Transverse colon (tissue), 4 donors: ENCODE results near the gene DOK7. TPM values are rescaled to one million over a fixed set of nuclear protein-coding genes. Genes with fewer than 3 reads are reported as not detected.

Experiments used
- DNase-seq: peaks from one replicate; pipeline ENCODE4 v3.0.0-alpha.2; 2019
- H3K27ac ChIP-seq, 4 donors: fragments of 200-600 bp; sonication (generic); 2 replicates each; pipeline ENCODE4 v1.5.1; 2016 to 2018; ENCODE audit warnings: inconsistent platforms in 4 of 4
- H3K27me3 ChIP-seq: fragments of 200-600 bp; sonication (generic); 2 replicates; pipeline ENCODE4 v1.5.1; 2017; ENCODE audit warnings: inconsistent platforms
- H3K36me3 ChIP-seq, 4 donors: fragments of 200-600 bp; sonication (generic); 2 replicates each; pipeline ENCODE4 v1.5.1; 2017 to 2019; ENCODE audit warnings: inconsistent platforms in 4 of 4
- H3K4me1 ChIP-seq, 4 donors: fragments of 200-600 bp; sonication (generic); 2 replicates each; pipeline ENCODE4 v1.5.1; 2017 to 2020; ENCODE audit warnings: inconsistent platforms in 4 of 4
- H3K4me3 ChIP-seq, 4 donors: fragments of 200-600 bp; sonication (generic); 1 replicate in 1 of 4; 2 replicates in 3 of 4; pipeline versions ENCODE4 v1.5.1 to v1.6.1; 2017 to 2019; ENCODE audit warnings: inconsistent platforms in 4 of 4
- H3K9me3 ChIP-seq, 2 donors: fragments of 200-600 bp; sonication (generic); 2 replicates each; pipeline ENCODE4 v1.5.1; 2017 to 2019; ENCODE audit warnings: inconsistent platforms in 2 of 2
- CTCF ChIP-seq, 5 experiments: fragments of 200-600 bp in 3 of 5; fragments of 450-650 bp in 2 of 5; sonication (generic) in 3 of 5; IDR thresholded peaks; 1 replicate in 2 of 5; 2 replicates in 3 of 5; pipeline ENCODE4 v1.5.1; 2016 to 2017; ENCODE audit warnings: antibody characterized with exemption in 5 of 5, inconsistent platforms in 3 of 5, mild to moderate bottlenecking in 2 of 5, moderate library complexity in 1 of 5
- EP300 ChIP-seq: sonication (generic); formaldehyde crosslinking; IDR thresholded peaks from one replicate; pipeline ENCODE4 v1.6.1; 2017; ENCODE audit warnings: antibody characterized with exemption, low read depth
- POLR2A ChIP-seq: fragments of 450-650 bp; IDR thresholded peaks from one replicate; pipeline ENCODE4 v1.6.1; 2016; ENCODE audit warnings: antibody characterized with exemption, mild to moderate bottlenecking, moderate library complexity
- POLR2AphosphoS5 ChIP-seq, 3 donors: sonication (generic); formaldehyde crosslinking; IDR thresholded peaks; one replicate each; pipeline ENCODE4 v1.6.1; 2016; ENCODE audit warnings: antibody characterized with exemption in 3 of 3
- whole genome bisulfite sequencing, 2 donors: methylation state at CpG; one replicate each; pipeline ENCODE4 v1.1.5; 2018; ENCODE audit warnings: low coverage in 1 of 2; 5-methylcytosine and 5-hydroxymethylcytosine counted together
- in situ Hi-C, 4 donors: fragments of 200-750 bp; cut with MboI; loops; one replicate each; pipeline versions ENCODE4 v1.15.0 to v1.15.1; 2017; ENCODE audit warnings: low sequenced_read_pairs in 3 of 4, low pct_ligation_motif_present in 1 of 4, low pct_unique_long_range_greater_than_20kb in 1 of 4
- intact Hi-C: fragments of 100-400 bp; cut with DNase I; formaldehyde crosslinking; loops from one replicate; pipeline ENCODE4 v1.15.1; 2023; ENCODE audit warnings: low total_unique reads
- total RNA-seq, 4 donors: library from RNA; depleted of rRNA; stranded (reverse); fragments of >200 nt; gene quantifications; one replicate each; pipeline ENCODE4 v1.1.0, GENCODE V29; 2016

The DOK7 gene
- total RNA-seq, 4 donors from 2014 or later = 0.27 to 0.95 TPM; not detected in 2

GRCh38 chr4:3520796-3521600 is 57.9 kb downstream of the DOK7 start:
- H3K27me3 ChIP-seq = no peaks in the 10 kb centered on the region
- peak; percentile 8 for DNase-seq
- intact Hi-C loops (no loop called here), in situ Hi-C loops (no loop called here)
- no peak overlapping the region for H3K4me3 ChIP-seq
- H3K9me3 ChIP-seq = no peaks in the 10 kb centered on the region
- TF ChIP-seq POLR2AphosphoS5 (IDR thresholded peaks at IDR 0.05) = no peak
- no peak for TF ChIP-seq POLR2A
- no peak for TF ChIP-seq EP300
- TF ChIP-seq CTCF (IDR thresholded peaks at IDR 0.05) = no peak
- H3K27ac ChIP-seq = no peak overlapping the region
- H3K36me3 ChIP-seq = peaks cover 0 to 52% (median 32%) of the 10 kb centered on the region in 4 donors
- H3K4me1 ChIP-seq = no peaks in the 10 kb centered on the region
- 91 to 100% methylated on average over 2 to 29 of the region's 31 CpGs for WGBS, 2 donors

GRCh38 chr4:3521621-3522325 is 58.7 kb downstream of the DOK7 start:
- H3K27ac ChIP-seq = no peak overlapping the region
- no peak for TF ChIP-seq POLR2AphosphoS5 (IDR thresholded peaks at IDR 0.05)
- no peak for TF ChIP-seq EP300
- TF ChIP-seq POLR2A = no peak
- TF ChIP-seq CTCF (IDR thresholded peaks at IDR 0.05) = no peak
- peak; percentile 2 for DNase-seq
- 96% methylated on average over 16 of the region's 16 CpGs; no CpG with 5 or more reads in 1 of the 2 donors for WGBS, 2 donors
- H3K36me3 ChIP-seq = peaks cover 0 to 48% (median 28%) of the 10 kb centered on the region in 4 donors
- intact Hi-C loops = no loop called here
- no peaks in the 10 kb centered on the region for H3K9me3 ChIP-seq
- H3K4me1 ChIP-seq = no peaks in the 10 kb centered on the region
- in situ Hi-C loops = no loop called here
- no peaks in the 10 kb centered on the region for H3K27me3 ChIP-seq
- no peak overlapping the region for H3K4me3 ChIP-seq

- no peak for DNase-seq
- Histone ChIP-seq H3K9me3 (no peaks in the 10 kb centered on the region), H3K27me3 (no peaks in the 10 kb centered on the region), H3K4me1 (no peaks in the 10 kb centered on the region), H3K4me3 (no peak overlapping the region), H3K27ac (no peak overlapping the region), H3K36me3 (peaks cover 0 to 44% (median 23%) of the 10 kb centered on the region in 4 donors)
- in situ Hi-C loops = no loop called here
- 83% methylated on average over 14 of the region's 15 CpGs; no CpG with 5 or more reads in 1 of the 2 donors for WGBS, 2 donors
- intact Hi-C loops = no loop called here
- no peak for TF ChIP-seq CTCF (IDR thresholded peaks at IDR 0.05)
- no peak for TF ChIP-seq POLR2A
- no peak for TF ChIP-seq POLR2AphosphoS5 (IDR thresholded peaks at IDR 0.05)
- no peak for TF ChIP-seq EP300
Observed at GRCh38 chr4:3522326-3522640, 59.2 kb downstream of the DOK7 start.

- Histone ChIP-seq H3K4me3 (no peak overlapping the region), H3K27ac (no peak overlapping the region), H3K27me3 (no peaks in the 10 kb centered on the region), H3K4me1 (no peaks in the 10 kb centered on the region), H3K9me3 (no peaks in the 10 kb centered on the region), H3K36me3 (peaks cover 0 to 40% (median 21%) of the 10 kb centered on the region in 4 donors)
- 94% methylated on average over 19 of the region's 19 CpGs; no CpG with 5 or more reads in 1 of the 2 donors for WGBS, 2 donors
- intact Hi-C loops (no loop called here), in situ Hi-C loops (no loop called here)
- DNase-seq = no peak
- TF ChIP-seq POLR2A (no peak), EP300 (no peak), CTCF (IDR thresholded peaks at IDR 0.05) (no peak), POLR2AphosphoS5 (IDR thresholded peaks at IDR 0.05) (no peak)
Observed at GRCh38 chr4:3522651-3523050, 59.5 kb downstream of the DOK7 start.
